HepG2 (cell line): ENCODE measurements around the gene KDM2B.

Source experiments
- CTCF ChIP-seq: sonication (generic); formaldehyde crosslinking; IDR thresholded peaks from 2 replicates; pipeline ENCODE4 v1.5.0; 2020; ENCODE audit warnings: mild to moderate bottlenecking, missing genetic modification reagents, moderate library complexity
- ZNF143 ChIP-seq: sonication (generic); formaldehyde crosslinking; IDR thresholded peaks from 2 replicates; pipeline ENCODE4 v1.4.0; 2020; ENCODE audit warnings: missing genetic modification reagents
- ZNF282 ChIP-seq: fragments of 450-650 bp; IDR thresholded peaks from 2 replicates; pipeline ENCODE4 v1.6.1; 2018; ENCODE audit not compliant: partially characterized antibody
- ZNF354B ChIP-seq: sonication (generic); formaldehyde crosslinking; IDR thresholded peaks from 2 replicates; pipeline ENCODE4 v1.8.0; 2022; ENCODE audit warnings: mild to moderate bottlenecking, missing genetic modification reagents

- TF ChIP-seq ZNF282 (no peak), CTCF (no peak), ZNF143 (CRISPR knock-in tag) (no peak), ZNF354B (CRISPR knock-in tag) (no peak)
Observed at GRCh38 chr12:121461048-121461447, 119.8 kb downstream of the KDM2B start.
